CD4-positive, alpha-beta T cell treated with Interleukin-4 for 1 hour (primary cell): ENCODE measurements around the gene MYOF.
"Not testable (repeated sequence)": the region's sequence is repeated elsewhere in the genome, so short reads cannot be mapped to it uniquely, and the experiment has no call there.

Experiments used
- DNase-seq, 2 donors: peaks; one replicate each; pipeline ENCODE4 v3.0.0-alpha.2; 2020 to 2022

The MYOF gene

DNA sequence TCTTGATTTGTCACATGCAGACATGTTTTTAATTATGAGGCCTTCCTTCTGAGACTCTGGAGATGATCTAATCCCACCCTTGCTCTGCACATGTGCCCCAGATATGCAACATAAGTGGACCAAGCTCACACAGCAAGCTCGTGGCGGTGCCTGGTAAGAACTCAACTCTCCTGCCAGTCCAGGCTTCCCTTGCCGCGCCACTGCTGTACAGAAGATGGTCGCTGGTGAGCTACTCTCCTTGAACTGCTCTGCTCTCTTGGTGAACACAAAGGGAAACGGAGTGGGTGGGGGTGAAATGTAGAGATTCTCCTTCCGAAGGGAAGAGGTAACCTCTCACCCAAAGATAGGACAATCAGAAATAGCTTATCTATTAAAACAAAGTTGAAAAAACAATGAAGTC lies 25.7 kb downstream of the MYOF start:
- DNase-seq: no peak

DNA sequence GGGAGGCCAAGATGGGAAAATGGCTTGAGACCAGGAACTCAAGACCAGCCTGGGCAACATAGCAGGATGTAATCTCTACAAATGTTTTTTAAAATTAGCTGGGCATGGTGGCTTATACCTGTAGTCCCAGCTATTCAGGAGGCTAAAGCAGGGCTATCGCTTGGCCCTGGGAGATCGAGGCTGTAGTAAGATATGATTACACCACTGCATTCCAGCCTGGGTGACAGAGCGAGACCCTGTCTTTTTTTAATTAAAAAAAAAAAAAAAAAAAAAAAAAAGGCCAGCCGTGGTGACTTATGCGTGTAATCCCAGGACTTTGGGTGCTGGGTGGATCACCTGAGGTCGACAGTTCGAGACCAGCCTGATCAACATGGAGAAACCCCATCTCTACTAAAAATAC lies 27.4 kb downstream of the MYOF start:
- no peak for DNase-seq

DNA sequence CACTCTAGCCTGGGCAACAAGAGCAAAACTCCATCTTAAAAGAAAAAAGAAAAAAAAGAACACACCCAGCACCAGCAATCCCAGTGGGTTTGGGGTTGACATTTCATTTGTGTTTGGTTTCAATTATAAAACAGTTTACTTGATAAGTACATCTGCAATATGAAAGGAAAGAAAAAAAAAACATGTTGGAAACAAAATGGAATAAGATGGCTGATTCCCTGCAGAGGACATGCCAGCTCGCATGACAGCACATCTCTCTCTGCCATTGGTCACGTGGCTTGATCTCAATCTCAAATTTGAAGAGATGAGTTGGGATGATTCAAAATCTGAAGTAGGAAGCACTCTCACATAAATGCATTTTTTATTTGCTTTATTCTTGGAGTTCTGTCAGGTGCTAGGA lies 28.0 kb downstream of the MYOF start:
- no peak for DNase-seq

DNA sequence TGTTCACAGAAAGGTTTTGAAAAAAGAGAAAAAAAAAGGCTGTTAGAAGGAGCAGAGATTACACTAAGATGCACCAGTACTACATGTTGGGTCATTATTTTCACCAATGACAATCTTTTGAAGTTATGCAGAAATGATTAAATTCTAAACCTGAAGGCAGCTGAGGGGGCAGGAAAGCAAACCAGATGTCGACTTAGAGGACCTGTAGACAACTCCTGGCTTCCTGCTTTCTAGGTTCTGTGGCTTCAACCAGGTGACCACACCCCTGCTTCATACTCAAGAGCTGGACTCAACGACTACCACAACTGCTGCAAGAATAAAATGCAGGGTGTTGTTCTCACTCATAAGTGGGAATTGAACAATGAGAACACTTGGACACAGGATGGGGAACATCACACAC lies 30.0 kb downstream of the MYOF start:
- no peak for DNase-seq

DNA sequence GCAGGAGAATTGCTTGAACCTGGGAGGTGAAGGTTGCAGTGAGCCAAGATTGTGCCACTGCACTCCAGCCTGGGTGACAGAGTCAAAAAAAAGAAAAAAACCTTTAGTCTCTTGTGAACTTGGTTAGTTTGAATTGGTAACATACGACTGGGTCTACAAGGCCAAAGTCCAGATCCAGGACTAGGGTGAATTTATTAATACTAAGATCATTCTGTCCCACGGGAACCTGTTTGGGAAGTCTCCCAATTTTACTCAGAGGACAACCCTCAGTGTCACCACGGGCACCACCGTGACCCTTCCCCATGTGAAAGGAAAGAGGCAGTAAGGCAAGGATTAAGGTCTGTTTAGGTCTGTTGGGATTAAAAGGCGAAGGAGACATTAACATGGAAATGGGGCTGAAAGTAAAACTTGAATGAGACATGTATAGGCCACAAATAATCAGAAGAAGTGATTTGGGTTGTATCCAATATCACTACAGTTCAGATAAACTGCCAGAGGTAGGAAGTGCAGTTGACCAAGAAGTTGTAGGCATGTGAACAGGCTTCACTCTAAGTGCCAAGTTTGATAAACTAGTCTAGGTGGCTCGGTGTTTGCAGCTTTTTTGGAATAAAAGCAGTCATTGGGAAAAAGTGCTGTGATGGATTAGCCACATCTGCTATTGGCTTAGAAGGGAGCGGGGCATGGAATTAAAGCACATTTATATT lies 30.7 kb downstream of the MYOF start:
- DNase-seq: no peak

DNA sequence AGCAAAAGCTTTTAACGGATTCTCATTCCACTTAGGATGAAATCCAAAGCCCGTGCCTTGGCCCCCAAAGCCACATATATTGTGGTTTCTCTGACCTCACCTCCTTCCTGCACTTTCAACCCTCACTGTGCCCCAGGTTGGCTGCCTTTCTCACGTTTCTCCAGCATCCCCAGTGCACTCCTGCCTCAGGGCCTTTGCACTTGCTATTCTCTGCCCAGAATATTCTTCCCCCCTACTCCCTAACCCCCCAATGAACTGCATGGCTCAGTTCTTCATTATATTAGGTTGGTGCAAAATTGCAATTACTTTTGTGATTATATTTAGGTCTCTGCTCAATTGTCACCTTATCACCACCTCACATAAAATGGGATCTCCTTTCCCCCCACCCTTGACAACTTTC lies 34.2 kb downstream of the MYOF start:
- no peak for DNase-seq

DNA sequence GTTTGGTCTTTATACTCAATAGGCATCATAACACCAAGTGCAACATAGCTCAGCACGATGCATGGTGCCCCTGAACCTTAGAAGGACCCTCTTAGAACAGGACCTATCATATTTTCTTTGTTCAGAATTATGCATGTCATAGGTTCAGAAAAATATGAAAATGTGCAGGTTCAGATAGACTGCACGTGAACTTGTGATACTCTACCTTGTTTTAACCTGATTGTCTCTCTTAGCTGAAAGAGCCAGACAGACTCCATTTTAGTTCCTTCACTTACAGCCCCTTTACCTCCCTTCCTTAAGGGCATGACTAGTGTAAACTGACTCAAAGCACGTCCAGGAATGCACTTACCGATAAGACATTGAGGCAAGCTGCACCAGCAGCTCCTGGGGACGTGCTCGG lies 35.1 kb downstream of the MYOF start:
- DNase-seq: no peak

DNA sequence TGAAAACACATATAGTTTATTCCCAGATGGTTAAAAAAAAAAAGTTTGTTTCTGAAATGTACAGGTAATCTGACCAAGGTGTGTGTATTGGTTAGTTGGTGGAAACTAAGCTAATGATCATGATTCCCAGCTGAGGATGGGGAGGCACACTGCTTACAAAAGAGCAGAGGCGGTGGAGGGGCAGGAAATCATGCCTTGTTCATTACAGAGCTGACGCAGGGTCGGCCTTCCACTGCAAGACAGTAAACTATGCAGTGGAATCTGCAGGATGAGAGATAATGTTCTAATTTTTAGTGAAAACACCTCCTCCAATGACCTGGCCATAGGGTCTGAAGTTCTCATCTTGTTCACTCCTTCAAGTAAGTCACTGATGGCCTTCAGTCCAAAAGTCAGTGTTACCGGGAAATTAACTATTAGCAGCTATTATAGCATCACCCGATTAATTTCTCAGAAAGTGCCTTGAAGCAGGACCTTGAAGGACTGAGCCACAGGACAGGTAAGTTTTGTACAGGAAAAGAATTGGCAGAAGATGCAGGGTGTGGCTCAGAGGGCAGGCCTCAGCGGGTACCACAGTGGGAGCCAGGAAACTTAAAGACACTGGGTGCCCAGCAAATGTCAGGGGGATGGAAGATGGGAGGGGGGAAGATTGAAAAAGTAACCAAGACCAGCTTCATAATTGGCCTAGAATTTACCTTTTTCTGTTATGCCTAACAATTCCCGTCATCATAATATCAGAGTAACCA lies 36.0 kb downstream of the MYOF start:
- no peak for DNase-seq

DNA sequence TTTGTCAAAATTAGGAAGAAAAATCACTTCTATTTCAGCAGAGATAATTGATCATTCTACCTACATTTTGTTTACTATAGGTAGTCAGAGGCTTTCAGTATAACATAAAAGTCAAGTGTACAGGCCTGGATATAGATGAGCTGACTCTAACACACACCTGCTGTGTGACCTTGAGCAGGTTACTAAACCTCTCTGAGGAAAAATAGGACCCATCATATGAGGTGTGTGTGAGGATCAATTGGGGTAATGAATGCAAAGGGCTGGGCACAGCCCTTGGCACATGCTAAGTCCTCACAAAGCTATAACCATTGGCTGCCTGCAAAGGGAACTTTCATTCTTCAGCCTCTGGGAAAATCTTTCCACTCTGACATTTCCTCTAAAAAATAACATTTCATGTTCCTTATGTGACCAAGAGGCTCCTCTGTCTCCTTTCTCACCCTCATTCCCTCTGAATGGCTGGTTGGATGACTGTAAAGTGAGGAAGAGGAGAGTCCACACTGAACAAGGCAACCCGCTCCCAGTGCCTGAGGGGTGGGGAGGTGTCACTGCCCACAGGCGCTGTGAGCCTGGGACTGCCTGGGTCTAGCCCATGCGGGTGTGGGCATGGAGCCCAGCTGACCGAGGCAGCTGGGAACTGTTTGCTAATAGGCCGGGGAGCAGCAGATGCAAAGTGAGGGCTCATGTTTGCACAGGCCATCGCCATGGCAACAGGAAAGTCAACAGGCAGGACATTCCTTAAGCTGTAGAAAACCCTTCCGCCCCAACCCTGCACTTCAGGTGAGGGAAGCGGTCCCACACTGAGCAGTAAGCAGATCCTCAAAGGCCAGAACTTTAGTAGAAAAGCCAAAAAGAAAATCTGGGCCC lies 36.8 kb downstream of the MYOF start:
- no peak for DNase-seq

DNA sequence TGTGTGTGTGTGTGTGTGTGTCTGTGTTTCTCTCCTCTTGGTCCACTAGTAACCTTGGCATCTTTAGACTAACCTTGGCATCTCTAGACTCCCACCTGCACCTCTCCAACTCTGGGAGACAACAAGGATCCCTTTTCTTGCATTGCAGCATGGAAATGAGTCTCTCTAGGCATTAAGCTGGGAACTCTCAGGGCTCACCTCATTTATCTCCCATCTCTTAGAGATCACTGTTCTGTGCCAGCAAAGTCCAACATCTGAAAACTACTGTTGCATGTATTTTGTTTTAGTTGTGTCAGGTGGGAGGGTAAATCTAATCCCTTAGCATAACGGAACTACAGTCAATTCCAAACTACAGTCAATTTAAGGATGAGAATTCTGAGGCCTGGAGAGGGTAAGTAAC lies 38.7 kb downstream of the MYOF start:
- no peak for DNase-seq

DNA sequence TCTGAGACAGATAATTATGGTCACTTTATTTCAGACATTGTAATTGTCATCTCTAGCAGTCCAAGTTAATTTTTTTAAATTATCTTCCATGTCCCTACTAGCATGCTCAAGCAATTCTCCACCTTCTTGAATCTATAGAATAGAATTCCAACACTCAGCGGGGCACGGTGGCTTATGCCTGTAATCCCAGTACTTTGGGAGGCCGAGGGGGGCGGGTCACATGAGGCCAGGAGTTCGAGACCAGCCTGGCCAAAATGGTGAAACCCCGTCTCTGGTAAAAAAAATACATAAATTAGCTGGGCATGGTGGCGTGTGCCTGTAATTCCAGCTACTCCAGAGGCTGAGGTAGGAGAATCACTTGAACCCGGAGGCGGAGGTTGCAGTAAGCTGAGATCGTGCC lies 39.4 kb downstream of the MYOF start:
- DNase-seq: not testable (repeated sequence)

DNA sequence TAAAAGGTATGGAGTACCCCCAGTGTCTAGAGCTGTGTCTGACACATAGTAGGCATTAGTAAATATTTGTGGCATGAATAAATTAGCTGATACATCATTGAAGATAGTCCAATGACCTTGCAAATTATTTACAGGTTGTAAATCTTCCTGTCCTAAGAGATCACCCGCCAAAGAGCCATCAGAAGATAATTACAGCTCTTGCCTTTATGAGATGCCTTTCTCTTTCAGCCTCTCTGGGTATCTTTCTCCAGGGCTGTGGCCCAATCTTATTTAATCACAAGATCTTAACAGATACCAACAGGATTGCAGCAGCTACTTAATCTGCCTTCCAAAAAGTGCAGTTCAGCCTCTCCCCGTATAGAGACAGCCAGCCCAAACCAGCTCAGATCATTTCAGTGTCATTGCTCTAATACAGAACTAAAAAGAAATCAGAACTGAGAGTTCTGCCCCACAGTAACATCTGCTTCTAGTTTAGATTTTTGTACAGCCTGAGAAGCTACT lies 41.5 kb downstream of the MYOF start:
- no peak for DNase-seq

DNA sequence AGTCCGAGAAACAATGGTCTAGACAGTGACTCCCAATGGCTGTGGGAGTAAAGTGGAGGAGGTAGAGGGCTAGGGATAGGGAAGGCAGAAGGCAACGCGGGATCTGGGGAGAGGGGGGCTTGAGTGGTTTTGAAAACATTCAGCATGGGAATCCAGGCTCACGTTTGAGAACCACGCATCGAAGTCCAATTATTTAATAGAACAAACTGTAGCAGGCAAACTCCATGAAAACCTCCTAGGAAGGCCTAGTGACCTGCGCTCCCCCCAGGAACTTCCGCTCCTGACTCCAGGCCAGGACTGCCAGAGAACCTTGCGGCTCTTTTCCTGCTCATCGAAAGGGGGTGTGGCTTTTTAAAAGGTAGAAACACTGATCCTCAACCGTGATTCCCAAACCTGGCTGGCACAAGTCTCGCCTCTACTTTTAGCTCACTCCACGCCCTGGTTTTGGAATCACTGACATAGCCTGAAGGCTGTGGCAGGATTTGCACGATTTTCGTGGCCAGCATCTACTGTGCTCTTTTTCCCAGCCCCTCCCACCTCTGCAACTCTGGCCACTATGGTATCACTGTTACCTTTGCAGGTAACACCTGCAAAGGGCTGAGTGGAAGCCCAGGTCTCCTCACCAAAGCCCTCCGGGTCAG lies 43.4 kb downstream of the MYOF start:
- DNase-seq: no peak

DNA sequence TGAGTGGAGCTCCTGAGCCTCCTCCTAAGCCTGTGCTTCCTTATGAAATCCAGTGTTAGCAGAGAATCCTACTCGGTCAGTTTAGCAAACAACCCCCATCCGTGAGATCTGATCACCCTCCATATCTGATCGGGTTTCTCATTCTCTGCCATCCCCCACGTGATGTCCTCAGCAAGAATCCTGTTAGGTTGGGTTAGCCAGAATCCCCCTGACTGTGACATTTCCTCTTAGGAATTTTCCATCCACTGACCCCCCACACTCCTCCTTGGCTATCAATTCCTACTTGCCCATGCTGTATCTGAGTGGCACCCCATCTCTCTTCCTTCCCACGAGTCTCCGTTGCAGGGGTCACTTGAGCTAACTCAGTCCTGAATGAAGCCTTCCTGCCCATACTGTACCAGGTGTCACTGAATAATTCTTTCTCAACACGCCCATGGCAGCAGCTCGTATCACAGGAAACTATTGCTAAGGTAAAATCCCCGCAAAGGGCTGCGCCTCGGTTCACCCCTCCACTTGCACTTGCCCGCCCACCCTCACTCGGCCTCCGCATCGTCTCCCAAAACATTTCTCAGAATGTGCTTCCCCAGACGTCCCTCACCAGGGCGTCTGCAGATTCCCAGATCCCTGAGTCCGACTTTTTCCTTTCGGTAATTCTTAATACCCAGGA lies 44.1 kb downstream of the MYOF start:
- DNase-seq: no peak

DNA sequence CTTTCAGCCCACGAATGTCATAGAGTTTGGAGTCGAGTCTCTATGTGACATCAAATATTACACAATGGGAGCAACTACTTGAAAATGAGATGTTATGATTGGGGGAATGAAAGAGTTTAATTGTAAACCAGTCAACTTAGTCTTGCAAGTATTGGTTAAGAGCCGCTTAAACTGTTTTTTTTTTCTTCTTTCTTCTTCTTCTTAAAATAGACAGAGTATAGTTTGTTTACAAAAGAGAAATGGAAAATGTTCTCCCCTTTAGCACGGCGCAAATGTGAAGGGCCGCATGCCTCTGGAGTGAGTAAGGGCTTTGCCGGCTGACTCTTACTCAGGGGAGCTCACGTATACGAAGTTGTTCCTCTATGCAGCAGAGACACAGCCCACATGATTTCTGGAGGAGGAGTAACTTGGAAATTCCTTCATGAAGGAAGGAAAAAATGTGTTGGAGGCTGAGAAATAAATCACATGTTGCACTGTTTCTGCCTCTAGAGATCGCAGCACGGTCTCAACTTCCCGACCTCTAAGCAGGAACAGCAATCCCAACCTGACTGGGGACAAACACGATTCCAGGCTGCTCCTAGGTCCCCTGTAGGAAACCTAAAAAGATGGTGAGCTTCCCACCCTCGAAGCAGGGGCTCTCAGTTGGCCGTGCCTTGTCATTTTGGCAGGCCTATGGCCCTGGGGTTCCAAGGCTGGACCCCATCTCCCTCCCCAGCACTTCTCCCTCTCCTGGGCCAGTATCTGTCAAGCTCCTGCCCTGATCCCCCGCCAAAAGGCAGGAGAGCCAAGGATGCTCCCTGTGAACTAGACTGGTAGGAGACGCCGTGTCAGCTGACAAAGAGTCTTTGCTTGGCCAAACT lies 44.8 kb downstream of the MYOF start:
- DNase-seq: peak in 1 of 2 donors; percentile 46

DNA sequence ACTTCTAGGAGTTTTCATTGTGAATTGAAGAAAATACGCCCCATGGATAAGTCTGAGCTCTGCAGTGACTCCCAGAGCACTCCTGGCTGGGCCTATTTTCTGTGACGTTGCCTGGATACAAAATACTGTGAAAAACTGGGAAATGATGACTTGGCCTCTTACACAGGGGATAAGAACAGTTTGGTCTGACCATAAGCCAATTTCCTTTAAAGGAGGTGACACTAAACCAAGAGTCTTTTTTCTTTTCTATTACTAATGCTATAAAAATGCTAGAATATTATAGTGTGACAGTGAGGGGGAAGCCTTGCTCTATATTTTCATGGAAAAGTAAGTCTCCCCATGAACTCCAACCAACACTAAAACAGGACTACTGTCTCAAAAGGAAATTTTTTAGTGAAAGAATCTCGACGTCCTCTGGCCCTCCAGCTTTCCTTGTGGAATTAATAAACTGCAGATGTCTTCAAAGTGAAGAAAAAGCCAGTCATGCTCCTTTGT lies 45.5 kb downstream of the MYOF start:
- no peak for DNase-seq

DNA sequence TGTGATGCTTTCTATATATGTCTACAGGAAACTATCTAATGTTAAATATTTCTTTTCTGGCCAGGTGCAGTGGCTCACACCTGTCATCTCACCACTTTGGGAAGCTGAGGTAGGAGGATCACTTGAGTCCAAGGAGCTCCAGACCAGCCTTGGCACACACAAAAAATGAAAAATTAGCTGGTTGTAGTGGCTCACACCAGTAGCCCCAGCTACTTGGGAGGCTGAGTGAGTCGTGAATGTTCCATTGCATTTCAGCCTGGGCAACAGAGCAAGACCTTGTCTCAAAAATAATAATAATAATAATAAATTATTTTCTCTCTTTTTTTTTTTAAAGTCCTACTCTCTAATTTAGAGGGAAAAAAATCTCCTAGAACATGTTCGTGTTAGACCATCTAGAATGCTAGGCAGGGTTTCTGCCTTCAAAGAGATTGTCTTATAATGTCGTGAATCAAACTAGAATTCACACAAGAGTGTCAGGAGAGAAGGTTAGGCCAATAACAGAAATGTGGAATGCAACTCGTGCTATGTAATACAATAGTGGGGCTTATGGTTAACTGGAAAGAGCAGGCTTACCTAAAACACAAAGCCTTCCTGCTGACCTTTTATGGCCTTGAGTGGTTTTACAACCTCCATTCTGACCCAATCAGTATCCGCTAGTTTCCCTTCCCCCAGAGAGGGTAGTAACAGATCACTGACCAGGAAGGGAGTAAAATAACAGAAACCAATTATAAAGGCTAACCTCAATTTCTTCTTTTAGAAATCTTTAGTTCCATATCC lies 46.3 kb downstream of the MYOF start:
- DNase-seq: no peak

DNA sequence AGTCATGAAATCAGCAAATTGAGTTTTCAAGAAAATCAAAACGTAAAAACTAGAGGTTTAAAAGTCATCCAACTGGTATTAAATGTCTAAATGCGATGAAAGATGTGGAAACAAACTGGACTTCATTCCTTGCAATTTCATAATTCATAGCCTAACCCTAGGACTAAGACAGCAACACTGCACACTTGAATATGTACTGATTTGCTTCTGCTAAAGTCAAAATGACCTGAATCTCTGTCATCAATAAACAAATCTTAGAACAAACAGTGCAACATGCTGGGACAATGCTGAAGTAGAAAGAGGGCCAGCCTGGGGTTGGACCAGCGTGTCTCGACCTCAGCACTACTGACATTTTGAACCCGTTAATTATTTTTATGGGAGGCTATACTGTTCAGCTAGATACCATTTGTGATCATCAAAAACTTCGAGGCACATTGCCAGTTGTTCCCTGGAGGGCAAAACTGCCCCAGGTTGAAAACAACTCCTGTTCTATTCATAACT lies 47.1 kb downstream of the MYOF start:
- DNase-seq: no peak

DNA sequence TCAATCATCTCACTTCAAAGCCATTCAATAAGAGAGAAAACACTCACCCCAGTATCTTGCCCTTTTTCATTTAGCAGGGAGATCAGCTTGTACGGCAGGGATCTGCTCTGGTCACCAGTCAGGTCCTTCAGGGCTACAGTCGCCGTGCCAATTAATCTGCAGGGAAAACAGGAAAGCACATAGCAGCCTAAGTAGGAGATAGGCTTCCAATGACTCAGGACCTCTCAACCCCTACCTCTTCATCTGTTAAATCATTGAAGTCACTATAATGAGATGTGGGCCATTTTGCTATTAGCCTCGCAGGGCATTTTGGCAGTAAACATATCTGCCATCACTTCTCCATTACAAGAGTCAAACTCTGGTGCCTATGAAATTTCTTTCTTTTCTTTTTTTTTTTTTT lies 50.8 kb downstream of the MYOF start:
- no peak for DNase-seq

DNA sequence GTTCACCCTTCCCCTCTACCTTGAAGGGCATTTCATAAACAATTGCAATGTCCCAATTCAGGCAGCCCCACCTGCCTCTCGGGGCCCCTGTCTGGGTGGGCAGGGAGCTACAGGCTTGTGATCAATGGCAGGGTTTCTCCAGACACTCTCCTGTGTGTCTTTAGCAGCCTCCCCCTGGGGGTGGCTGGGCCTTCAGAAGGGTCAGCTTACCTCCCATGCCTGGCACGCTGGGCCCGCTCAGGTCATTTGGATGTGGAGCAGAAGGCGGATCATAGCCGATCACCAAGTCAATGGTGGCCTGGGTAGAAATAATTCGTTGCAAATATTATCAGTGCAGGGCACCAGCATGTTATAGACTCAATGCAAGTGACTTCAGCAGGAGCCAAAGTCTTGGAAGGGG lies 56.3 kb downstream of the MYOF start:
- no peak for DNase-seq
